ENCODE data around the gene TENM3.

The TENM3 gene

GRCh38 chr4:182532441-182532840 is 289.2 kb downstream of the TENM3 start:
- H3K27ac ChIP-seq = no peak overlapping the region
- TF ChIP-seq CTCF (conservative IDR thresholded peaks at IDR 0.05) = no peak
- TF ChIP-seq ZFX (IDR thresholded peaks at IDR 0.05) = no peak

GRCh38 chr4:182533964-182534363 is 290.8 kb downstream of the TENM3 start:
- TF ChIP-seq ZFX (IDR thresholded peaks at IDR 0.05) (no peak), CTCF (conservative IDR thresholded peaks at IDR 0.05) (no peak)
- H3K27ac ChIP-seq = no peak overlapping the region

- no peak overlapping the region for H3K27ac ChIP-seq
- TF ChIP-seq ZFX (IDR thresholded peaks at IDR 0.05) (no peak), CTCF (conservative IDR thresholded peaks at IDR 0.05) (no peak)
Measured at GRCh38 chr4:182536221-182536811, 293.1 kb downstream of the TENM3 start.

GRCh38 chr4:182537031-182537795 is 294.0 kb downstream of the TENM3 start:
- TF ChIP-seq CTCF (conservative IDR thresholded peaks at IDR 0.05) (no peak), ZFX (IDR thresholded peaks at IDR 0.05) (no peak)
- no peak overlapping the region for H3K27ac ChIP-seq

GRCh38 chr4:182538031-182538430 is 294.8 kb downstream of the TENM3 start:
- no peak overlapping the region for H3K27ac ChIP-seq
- TF ChIP-seq ZFX (IDR thresholded peaks at IDR 0.05) (no peak), CTCF (conservative IDR thresholded peaks at IDR 0.05) (no peak)

GRCh38 chr4:182540496-182540895 is 297.3 kb downstream of the TENM3 start:
- H3K27ac ChIP-seq = no peak overlapping the region
- TF ChIP-seq CTCF (conservative IDR thresholded peaks at IDR 0.05) = no peak
- no peak for TF ChIP-seq ZFX (IDR thresholded peaks at IDR 0.05)

- TF ChIP-seq ZFX (IDR thresholded peaks at IDR 0.05) = no peak
- TF ChIP-seq CTCF (conservative IDR thresholded peaks at IDR 0.05) = no peak
- no peak overlapping the region for H3K27ac ChIP-seq
Measured at GRCh38 chr4:182547435-182547834, 304.2 kb downstream of the TENM3 start.

All from C4-2B (cell line).